Body of pancreas (tissue), 4 donors: ENCODE results near the gene SYNPO2L.

Experiments used
- CTCF ChIP-seq, 7 experiments: fragments of 450-650 bp in 4 of 7; fragments of 200-600 bp in 3 of 7; sonication (generic) in 3 of 7; IDR thresholded peaks; one replicate each; pipeline ENCODE4 v1.5.1; 2016 to 2019; ENCODE audit warnings: antibody characterized with exemption in 7 of 7
- POLR2A ChIP-seq, 3 donors: fragments of 450-650 bp; IDR thresholded peaks; one replicate each; pipeline ENCODE4 v1.6.1; 2016; ENCODE audit warnings: antibody characterized with exemption in 3 of 3, mild to moderate bottlenecking in 2 of 3

DNA sequence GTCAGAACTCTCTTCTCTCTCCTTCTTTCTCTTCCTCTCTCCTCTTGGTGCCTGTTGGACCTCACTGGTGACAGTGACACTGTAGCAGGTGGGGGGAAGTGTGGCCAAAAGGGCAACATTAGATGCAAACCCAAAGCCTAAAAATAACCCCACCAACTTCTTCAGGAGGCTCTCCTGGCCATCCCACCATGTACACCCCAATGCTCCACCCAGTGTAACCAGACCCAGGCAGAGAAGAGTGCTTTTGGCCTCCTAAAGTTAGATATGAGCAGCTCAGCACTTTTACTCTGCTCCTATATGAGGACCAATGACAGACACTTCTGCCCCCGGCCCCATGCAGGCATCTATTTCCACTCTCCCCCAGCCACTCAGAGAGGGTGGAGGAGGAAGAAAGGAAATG is 20.0 kb downstream of the SYNPO2L start:
- TF ChIP-seq CTCF (IDR thresholded peaks at IDR 0.05) (no peak), POLR2A (IDR thresholded peaks at IDR 0.05) (no peak)
